ENCODE measurements around the gene SP3.

Gene SP3

DNA sequence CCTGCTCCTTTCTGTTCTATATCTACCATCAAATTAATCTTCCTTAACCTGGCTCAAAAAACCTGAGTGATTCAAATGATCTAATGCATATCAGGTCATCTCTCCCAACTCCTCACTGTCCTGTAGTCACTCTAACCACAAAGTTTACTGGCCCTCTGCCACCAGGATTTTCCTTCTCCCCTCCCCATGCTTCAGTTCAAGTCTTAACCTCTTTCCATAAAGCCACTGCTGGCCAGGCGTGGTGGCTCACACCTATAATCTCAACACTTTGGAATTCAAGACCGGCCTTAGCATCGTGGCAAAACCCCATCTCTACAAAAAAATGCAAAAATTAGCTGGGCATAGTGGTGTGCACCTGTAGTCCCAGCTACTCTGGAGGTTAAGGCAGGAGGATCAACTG, 7.5 kb upstream of the SP3 start:
- Histone ChIP-seq H4K8ac (ENCODE audit: low read depth, low read length) (no peak overlapping the region), H3K4me1 (ENCODE audit: control insufficient read depth in 1 of 2, insufficient read depth in 2 of 2, low read length in 2 of 2) (peaks cover 0 to 1% of the 10 kb centered on the region in 2 experiments), H3K14ac (ENCODE audit: low read length) (no peak overlapping the region), H3K79me2 (ENCODE audit: control insufficient read depth, insufficient read depth, low read length, poor library complexity) (no peaks in the 10 kb centered on the region), H3K4me3 (ENCODE audit: low read depth, low read length) (no peak overlapping the region), H3K36me3 (ENCODE audit: control insufficient read depth in 1 of 2, insufficient read depth in 2 of 2, low read length in 2 of 2) (no peaks in the 10 kb centered on the region), H2AK5ac (ENCODE audit: low read length) (no peak overlapping the region), H3K18ac (ENCODE audit: low read length) (no peak overlapping the region), H2BK5ac (ENCODE audit: low read depth, low read length, poor library complexity) (no peak overlapping the region), H3K4me2 (ENCODE audit: low read length) (no peak overlapping the region), H3K4ac (ENCODE audit: low read depth, low read length) (no peak overlapping the region), H4K91ac (ENCODE audit: low read depth, low read length) (no peak overlapping the region), H2BK120ac (ENCODE audit: insufficient read depth, low read length, poor library complexity) (no peak overlapping the region), H3K27me3 (ENCODE audit: insufficient read depth, low read length) (no peaks in the 10 kb centered on the region), H3K9ac (ENCODE audit: low read length) (no peak overlapping the region), H3K27ac (ENCODE audit: low read depth, low read length) (no peak overlapping the region), H3K23ac (ENCODE audit: low read length) (no peak overlapping the region), H2BK12ac (ENCODE audit: low read length) (no peak overlapping the region), H3K79me1 (ENCODE audit: low read length) (no peaks in the 10 kb centered on the region), H2AFZ (ENCODE audit: insufficient read depth, low read length, poor library complexity) (no peak overlapping the region), H4K12ac (ENCODE audit: low read depth, low read length) (no peak overlapping the region), H3K9me3 (ENCODE audit: insufficient read depth, low read depth, low read length) (no peaks in the 10 kb centered on the region)
- WGBS (ENCODE audit: extremely low coverage, insufficient coverage, insufficient read length) = no CpG with 5 or more reads among the region's 3 CpGs
- DNase-seq = peak; percentile 35 to 54

DNA sequence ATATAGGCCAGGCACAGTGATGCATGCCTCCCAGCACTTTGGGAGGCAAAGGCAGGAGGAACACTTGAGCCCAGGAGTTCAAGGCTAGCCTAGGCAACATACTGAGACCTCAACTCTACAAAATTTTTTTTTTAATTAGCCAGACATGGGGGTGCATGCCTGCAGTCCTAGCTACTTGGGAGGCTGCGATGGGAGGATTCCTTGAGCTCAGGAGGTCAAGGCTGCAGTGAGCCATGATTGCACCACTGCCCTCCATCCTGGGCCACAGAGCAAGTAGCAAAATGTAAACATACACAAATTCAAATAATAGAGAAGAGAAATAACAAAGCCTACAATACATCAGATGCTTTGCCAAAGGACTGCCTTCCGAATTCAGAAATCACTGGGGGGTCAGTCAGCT, 7.0 kb upstream of the SP3 start:
- no peak overlapping the region for H3K4me2 ChIP-seq (ENCODE audit: low read length)
- no peak overlapping the region for H3K4me3 ChIP-seq (ENCODE audit: low read depth, low read length)
- no peak overlapping the region for H3K27ac ChIP-seq (ENCODE audit: low read depth, low read length)
- H3K79me1 ChIP-seq (ENCODE audit: low read length) = no peaks in the 10 kb centered on the region
- no peak overlapping the region for H2BK120ac ChIP-seq (ENCODE audit: insufficient read depth, low read length, poor library complexity)
- no peak for DNase-seq
- no peak overlapping the region for H2BK12ac ChIP-seq (ENCODE audit: low read length)
- no peak overlapping the region for H2AK5ac ChIP-seq (ENCODE audit: low read length)
- WGBS (ENCODE audit: extremely low coverage, insufficient coverage, insufficient read length) = no CpG with 5 or more reads among the region's 2 CpGs
- no peaks in the 10 kb centered on the region for H3K27me3 ChIP-seq (ENCODE audit: insufficient read depth, low read length)
- peaks cover 0 to 1% of the 10 kb centered on the region in 2 experiments for H3K4me1 ChIP-seq (ENCODE audit: control insufficient read depth in 1 of 2, insufficient read depth in 2 of 2, low read length in 2 of 2)
- H3K36me3 ChIP-seq (ENCODE audit: control insufficient read depth in 1 of 2, insufficient read depth in 2 of 2, low read length in 2 of 2) = no peaks in the 10 kb centered on the region
- H3K18ac ChIP-seq (ENCODE audit: low read length) = no peak overlapping the region
- H3K9me3 ChIP-seq (ENCODE audit: insufficient read depth, low read depth, low read length) = no peaks in the 10 kb centered on the region
- H2BK5ac ChIP-seq (ENCODE audit: low read depth, low read length, poor library complexity) = no peak overlapping the region
- no peak overlapping the region for H3K9ac ChIP-seq (ENCODE audit: low read length)
- H2AFZ ChIP-seq (ENCODE audit: insufficient read depth, low read length, poor library complexity) = no peak overlapping the region
- H4K12ac ChIP-seq (ENCODE audit: low read depth, low read length) = no peak overlapping the region
- H3K14ac ChIP-seq (ENCODE audit: low read length) = no peak overlapping the region
- no peak overlapping the region for H4K91ac ChIP-seq (ENCODE audit: low read depth, low read length)
- no peaks in the 10 kb centered on the region for H3K79me2 ChIP-seq (ENCODE audit: control insufficient read depth, insufficient read depth, low read length, poor library complexity)
- H3K23ac ChIP-seq (ENCODE audit: low read length) = no peak overlapping the region
- no peak overlapping the region for H3K4ac ChIP-seq (ENCODE audit: low read depth, low read length)
- H4K8ac ChIP-seq (ENCODE audit: low read depth, low read length) = no peak overlapping the region

DNA sequence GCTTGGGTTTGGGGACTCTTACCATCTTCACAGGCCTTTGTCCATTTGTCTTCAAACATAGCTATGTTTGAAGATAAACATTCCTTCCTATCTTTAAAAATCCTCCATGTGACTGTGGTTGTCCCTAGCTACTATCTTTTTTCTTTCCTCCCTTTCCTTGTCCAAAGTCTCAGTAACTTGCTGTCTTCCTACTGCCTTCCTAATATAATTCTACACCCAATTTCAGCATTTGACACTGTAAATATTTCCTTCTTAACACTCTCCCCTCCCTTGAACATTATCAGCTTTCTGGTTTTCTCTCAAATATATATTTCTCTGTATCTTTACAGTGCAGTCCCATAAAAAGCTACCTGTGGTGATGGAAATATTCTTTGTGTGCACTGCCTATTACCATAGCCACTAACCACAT, 5.3 kb upstream of the SP3 start:
- Histone ChIP-seq H3K79me1 (ENCODE audit: low read length) (peaks cover 8% of the 10 kb centered on the region), H2BK120ac (ENCODE audit: insufficient read depth, low read length, poor library complexity) (no peak overlapping the region), H2AK5ac (ENCODE audit: low read length) (no peak overlapping the region), H3K4me1 (ENCODE audit: control insufficient read depth in 1 of 2, insufficient read depth in 2 of 2, low read length in 2 of 2) (peaks cover 0 to 1% of the 10 kb centered on the region in 2 experiments), H3K27me3 (ENCODE audit: insufficient read depth, low read length) (no peaks in the 10 kb centered on the region), H2AFZ (ENCODE audit: insufficient read depth, low read length, poor library complexity) (no peak overlapping the region), H4K8ac (ENCODE audit: low read depth, low read length) (no peak overlapping the region), H3K14ac (ENCODE audit: low read length) (no peak overlapping the region), H3K4me3 (ENCODE audit: low read depth, low read length) (no peak overlapping the region), H3K36me3 (ENCODE audit: control insufficient read depth in 1 of 2, insufficient read depth in 2 of 2, low read length in 2 of 2) (no peaks in the 10 kb centered on the region), H3K4me2 (ENCODE audit: low read length) (no peak overlapping the region), H4K12ac (ENCODE audit: low read depth, low read length) (no peak overlapping the region), H2BK5ac (ENCODE audit: low read depth, low read length, poor library complexity) (no peak overlapping the region), H3K9ac (ENCODE audit: low read length) (no peak overlapping the region), H2BK12ac (ENCODE audit: low read length) (no peak overlapping the region), H4K91ac (ENCODE audit: low read depth, low read length) (no peak overlapping the region), H3K79me2 (ENCODE audit: control insufficient read depth, insufficient read depth, low read length, poor library complexity) (peaks cover 2% of the 10 kb centered on the region), H3K18ac (ENCODE audit: low read length) (no peak overlapping the region), H3K23ac (ENCODE audit: low read length) (no peak overlapping the region), H3K27ac (ENCODE audit: low read depth, low read length) (no peak overlapping the region), H3K9me3 (ENCODE audit: insufficient read depth, low read depth, low read length) (no peaks in the 10 kb centered on the region), H3K4ac (ENCODE audit: low read depth, low read length) (no peak overlapping the region)
- peak in 1 of 2 donors; percentile 10 for DNase-seq

DNA sequence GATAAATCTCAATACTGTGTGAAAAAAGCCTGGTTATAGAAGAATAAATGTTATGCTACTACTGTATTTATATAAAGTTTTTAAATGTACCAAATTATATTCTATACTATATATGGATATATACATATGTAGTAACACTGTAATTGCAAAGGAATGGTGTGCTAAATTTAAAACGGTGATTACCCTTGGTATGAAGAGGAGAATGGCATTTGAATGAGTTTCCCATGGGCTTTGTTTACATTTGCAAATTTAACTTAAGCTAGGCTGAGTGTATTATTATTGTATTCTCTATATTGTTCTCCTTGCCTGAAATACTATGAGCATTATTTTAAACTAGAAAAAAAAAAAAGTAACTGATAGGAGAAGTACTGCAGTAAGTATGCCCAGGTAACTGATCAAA, 4.7 kb upstream of the SP3 start:
- Histone ChIP-seq H3K4me2 (ENCODE audit: low read length) (no peak overlapping the region), H3K23ac (ENCODE audit: low read length) (no peak overlapping the region), H2BK12ac (ENCODE audit: low read length) (no peak overlapping the region), H2BK5ac (ENCODE audit: low read depth, low read length, poor library complexity) (no peak overlapping the region), H3K9me3 (ENCODE audit: insufficient read depth, low read depth, low read length) (no peaks in the 10 kb centered on the region), H3K36me3 (ENCODE audit: control insufficient read depth in 1 of 2, insufficient read depth in 2 of 2, low read length in 2 of 2) (no peaks in the 10 kb centered on the region), H3K14ac (ENCODE audit: low read length) (no peak overlapping the region), H3K79me2 (ENCODE audit: control insufficient read depth, insufficient read depth, low read length, poor library complexity) (peaks cover 6% of the 10 kb centered on the region), H4K8ac (ENCODE audit: low read depth, low read length) (no peak overlapping the region), H2AK5ac (ENCODE audit: low read length) (no peak overlapping the region), H3K4me1 (ENCODE audit: control insufficient read depth in 1 of 2, insufficient read depth in 2 of 2, low read length in 2 of 2) (peaks cover 0 to 1% of the 10 kb centered on the region in 2 experiments), H3K9ac (ENCODE audit: low read length) (no peak overlapping the region), H2BK120ac (ENCODE audit: insufficient read depth, low read length, poor library complexity) (no peak overlapping the region), H3K27ac (ENCODE audit: low read depth, low read length) (no peak overlapping the region), H3K18ac (ENCODE audit: low read length) (no peak overlapping the region), H3K4me3 (ENCODE audit: low read depth, low read length) (no peak overlapping the region), H4K12ac (ENCODE audit: low read depth, low read length) (no peak overlapping the region), H3K79me1 (ENCODE audit: low read length) (peaks cover 13% of the 10 kb centered on the region), H3K4ac (ENCODE audit: low read depth, low read length) (no peak overlapping the region), H3K27me3 (ENCODE audit: insufficient read depth, low read length) (no peaks in the 10 kb centered on the region), H2AFZ (ENCODE audit: insufficient read depth, low read length, poor library complexity) (no peak overlapping the region), H4K91ac (ENCODE audit: low read depth, low read length) (no peak overlapping the region)
- DNase-seq = no peak
- WGBS (ENCODE audit: extremely low coverage, insufficient coverage, insufficient read length) = no CpG with 5 or more reads among the region's 1 CpG

Measured in trophoblast cell (in vitro differentiated cells and primary cell).